HepG2 (cell line): Measurements from ENCODE around the gene FAM229A. TPM values are rescaled to one million over a fixed set of nuclear protein-coding genes. Genes with fewer than 3 reads are reported as not detected.

Experiments
- E2F1 ChIP-seq: sonication (generic); formaldehyde crosslinking; IDR thresholded peaks from 2 replicates; pipeline ENCODE4 v1.5.0; 2020; ENCODE audit warnings: missing genetic modification reagents
- GABPB1 ChIP-seq: IDR thresholded peaks from 2 replicates; pipeline ENCODE4 v1.6.1; 2016; ENCODE audit warnings: mild to moderate bottlenecking, missing genetic modification reagents, moderate library complexity, missing compliant biosample characterization
- GPN1 ChIP-seq: sonication (generic); formaldehyde crosslinking; IDR thresholded peaks from 2 replicates; pipeline ENCODE4 v1.5.1; 2020; ENCODE audit warnings: missing genetic modification reagents, borderline replicate concordance
- HINFP ChIP-seq: sonication (generic); formaldehyde crosslinking; IDR thresholded peaks from 2 replicates; pipeline ENCODE4 v1.4.0; 2020; ENCODE audit warnings: low read depth, mild to moderate bottlenecking, missing genetic modification reagents
- KLF16 ChIP-seq, 2 experiments: sonication (generic) in 1 of 2; formaldehyde crosslinking in 1 of 2; IDR thresholded peaks; 2 replicates each; pipeline versions ENCODE4 v1.6.1 to v1.8.0; 2016 to 2023; ENCODE audit warnings: missing genetic modification reagents in 2 of 2, missing compliant biosample characterization in 1 of 2
- MEIS1 ChIP-seq: sonication (generic); formaldehyde crosslinking; IDR thresholded peaks from 2 replicates; pipeline ENCODE4 v1.9.0; 2021; ENCODE audit warnings: mild to moderate bottlenecking, missing genetic modification reagents, moderate library complexity, borderline replicate concordance
- NFE2L1 ChIP-seq: sonication (generic); formaldehyde crosslinking; IDR thresholded peaks from 2 replicates; pipeline ENCODE4 v1.4.0; 2020; ENCODE audit warnings: missing genetic modification reagents, mild to moderate bottlenecking, borderline replicate concordance
- RAD51 ChIP-seq: fragments of 450-650 bp; IDR thresholded peaks from 2 replicates; pipeline ENCODE4 v1.6.1; 2016; ENCODE audit warnings: borderline replicate concordance
- RCOR2 ChIP-seq: IDR thresholded peaks from 2 replicates; pipeline ENCODE4 v1.6.1; 2016; ENCODE audit warnings: missing biosample characterization, missing genetic modification reagents
- RFX5 ChIP-seq: IDR thresholded peaks from 2 replicates; pipeline ENCODE4 v1.6.1; 2011; ENCODE audit warnings: low read depth, low read length, improper control_type of control experiment
- RXRA ChIP-seq: sonication (generic); formaldehyde crosslinking; IDR thresholded peaks from 2 replicates; pipeline ENCODE4 v1.5.1; 2020; ENCODE audit warnings: missing genetic modification reagents
- SP140L ChIP-seq: sonication (generic); formaldehyde crosslinking; IDR thresholded peaks from 2 replicates; pipeline ENCODE4 v1.4.0; 2020; ENCODE audit warnings: missing genetic modification reagents, borderline replicate concordance
- SP4 ChIP-seq: sonication (generic); formaldehyde crosslinking; IDR thresholded peaks from 2 replicates; pipeline ENCODE4 v1.8.1; 2023; ENCODE audit warnings: mild to moderate bottlenecking, missing genetic modification reagents
- TFAP4 ChIP-seq: sonication (generic); IDR thresholded peaks from 2 replicates; pipeline ENCODE4 v1.6.1; 2016; ENCODE audit warnings: low read depth, borderline replicate concordance
- TMF1 ChIP-seq: sonication (generic); formaldehyde crosslinking; IDR thresholded peaks from 2 replicates; pipeline ENCODE4 v1.8.1; 2022; ENCODE audit warnings: low read depth, missing genetic modification reagents
- ZBTB21 ChIP-seq: sonication (generic); formaldehyde crosslinking; IDR thresholded peaks from 2 replicates; pipeline ENCODE4 v1.4.0; 2020; ENCODE audit warnings: missing genetic modification reagents
- ZC3H13 ChIP-seq: sonication (generic); formaldehyde crosslinking; IDR thresholded peaks from 2 replicates; pipeline ENCODE4 v1.8.1; 2023; ENCODE audit warnings: mild to moderate bottlenecking, missing genetic modification reagents, moderate library complexity
- ZFP36 ChIP-seq: fragments of 150-350 bp; IDR thresholded peaks from 2 replicates; pipeline ENCODE4 v1.6.1; 2018; ENCODE audit warnings: borderline replicate concordance, low read length, low read depth; ENCODE audit not compliant: partially characterized antibody
- ZKSCAN5 ChIP-seq: sonication (generic); formaldehyde crosslinking; IDR thresholded peaks from 2 replicates; pipeline ENCODE4 v1.5.1; 2020; ENCODE audit warnings: mild to moderate bottlenecking, missing genetic modification reagents
- ZMYM3 ChIP-seq: sonication (generic); formaldehyde crosslinking; IDR thresholded peaks from 2 replicates; pipeline ENCODE4 v1.5.1; 2020; ENCODE audit warnings: mild to moderate bottlenecking, missing genetic modification reagents
- ZNF12 ChIP-seq: sonication (generic); formaldehyde crosslinking; IDR thresholded peaks from 2 replicates; pipeline ENCODE4 v1.5.0; 2020; ENCODE audit warnings: missing genetic modification reagents
- ZNF138 ChIP-seq: sonication (generic); formaldehyde crosslinking; IDR thresholded peaks from 2 replicates; pipeline ENCODE4 v1.5.0; 2020; ENCODE audit warnings: mild to moderate bottlenecking, low read depth, missing genetic modification reagents
- ZNF276 ChIP-seq: sonication (generic); formaldehyde crosslinking; IDR thresholded peaks from 2 replicates; pipeline ENCODE4 v1.4.0; 2020; ENCODE audit warnings: mild to moderate bottlenecking, low read depth, missing genetic modification reagents
- ZNF7 ChIP-seq: IDR thresholded peaks from 2 replicates; pipeline ENCODE4 v1.6.1; 2016; ENCODE audit warnings: missing biosample characterization, missing genetic modification reagents
- ZNF775 ChIP-seq: sonication (generic); formaldehyde crosslinking; IDR thresholded peaks from 2 replicates; pipeline ENCODE4 v1.4.0; 2020; ENCODE audit warnings: missing genetic modification reagents, mild to moderate bottlenecking, moderate library complexity, borderline replicate concordance
- ZNF776 ChIP-seq: sonication (generic); formaldehyde crosslinking; IDR thresholded peaks from 2 replicates; pipeline ENCODE4 v1.4.0; 2020; ENCODE audit warnings: mild to moderate bottlenecking, missing genetic modification reagents
- polyA plus RNA-seq, 8 experiments: library from polyadenylated mRNA; depleted of rRNA in 3 of 8; stranded (reverse) in 7 of 8; unstranded in 1 of 8; fragments of >200 nt; fragmentation: Illumina TruSeq in 4 of 8; extraction: Trizol in 4 of 8; gene quantifications; 2 replicates each; pipeline versions ENCODE4 v1.2.1 to v1.2.3, GENCODE V29; 2011 to 2016; ENCODE audit warnings: low read depth in 4 of 8, missing spikeins in 1 of 8, mixed read lengths in 1 of 8; ENCODE audit not compliant: insufficient read depth in 1 of 8
- total RNA-seq, 5 experiments: library from RNA; depleted of rRNA; stranded (reverse); fragments of >200 nt; fragmentation: Illumina TruSeq; extraction: Trizol; gene quantifications; 2 replicates each; pipeline ENCODE4 v1.2.3, GENCODE V29; 2016; ENCODE audit warnings: low read depth in 1 of 5

Gene FAM229A
- total and polyA plus RNA-seq, 2 of the 13 experiments (the other 11 are each of a cell fraction or from before 2014, with no cell fraction given), result 3.2 to 17.6 TPM

- no peak for TF ChIP-seq ZNF775 (CRISPR knock-in tag)
- TF ChIP-seq E2F1 (CRISPR knock-in tag), result peak; percentile 41
- TF ChIP-seq ZNF138 (CRISPR knock-in tag), result peak; percentile 16; the same call in 1 of the 2 replicates
- no peak for TF ChIP-seq ZNF7 (CRISPR knock-in tag)
- TF ChIP-seq ZNF12 (CRISPR knock-in tag), result no peak
- no peak for TF ChIP-seq ZMYM3 (CRISPR knock-in tag)
- TF ChIP-seq RAD51, result no peak
- no peak for TF ChIP-seq ZNF276 (CRISPR knock-in tag)
- peak; percentile 66 for TF ChIP-seq ZC3H13 (CRISPR knock-in tag)
- peak; percentile 70 for TF ChIP-seq SP4 (CRISPR knock-in tag)
- peak; percentile 63 for TF ChIP-seq GABPB1
- peak in 1 of 2 experiments; percentile 53; a peak in 1 of 4 replicates for TF ChIP-seq KLF16 (CRISPR knock-in tag; IDR thresholded peaks at IDR 0.05)
- no peak for TF ChIP-seq ZFP36
- TF ChIP-seq TFAP4, result peak; percentile 16; the same call in 1 of the 2 replicates
- TF ChIP-seq GPN1 (CRISPR knock-in tag), result 0 out of 2 replicates have a peak, but pooled peaks have one; percentile 12
- TF ChIP-seq RFX5, result no peak
- TF ChIP-seq ZBTB21 (CRISPR knock-in tag), result no peak
- TF ChIP-seq HINFP, result 0 out of 2 replicates have a peak, but pooled peaks have one; percentile 31
- no peak for TF ChIP-seq NFE2L1
- TF ChIP-seq SP140L (CRISPR knock-in tag), result no peak
- TF ChIP-seq RXRA (CRISPR knock-in tag), result peak; percentile 38; the same call in 1 of the 2 replicates
- no peak for TF ChIP-seq RCOR2 (CRISPR knock-in tag)
- no peak for TF ChIP-seq ZKSCAN5 (CRISPR knock-in tag)
- peak; percentile 33; the same call in 1 of the 2 replicates for TF ChIP-seq ZNF776 (CRISPR knock-in tag)
- no peak; the same call in 1 of the 2 replicates for TF ChIP-seq MEIS1 (CRISPR knock-in tag)
- no peak for TF ChIP-seq TMF1
Measured at GRCh38 chr1:32335790-32336590, 26.3 kb downstream of the FAM229A start, which contains the start of gene MARCKSL1 (continued).
